ENCODE results near the gene SLC39A7. TPM values are rescaled to one million over a fixed set of nuclear protein-coding genes. Genes with fewer than 3 reads are reported as not detected.

SLC39A7 gene
- total and polyA plus RNA-seq, 2 of the 13 experiments (the other 11 are each of a cell fraction or from before 2014, with no cell fraction given) = 142 to 229 TPM

GRCh38 chr6:33248932-33249731 lies 48.5 kb downstream of the SLC39A7 start (continued):
- TF ChIP-seq ZBTB34 (CRISPR knock-in tag; IDR thresholded peaks at IDR 0.05) = no peak
- TF ChIP-seq TMF1 (CRISPR knock-in tag; IDR thresholded peaks at IDR 0.05; ENCODE audit: low read depth) = peak; percentile 91
- TF ChIP-seq ATF4 (CRISPR knock-in tag; IDR thresholded peaks at IDR 0.05) = no peak
- TF ChIP-seq MIER3 (CRISPR knock-in tag; IDR thresholded peaks at IDR 0.05; ENCODE audit: borderline replicate concordance) = peak; percentile 72; the same call in 1 of the 2 replicates
- no peak for TF ChIP-seq JUNB (CRISPR knock-in tag; IDR thresholded peaks at IDR 0.05; ENCODE audit: borderline replicate concordance)
- TF ChIP-seq TRIM24 (CRISPR knock-in tag; IDR thresholded peaks at IDR 0.05) = no peak
- no peak for TF ChIP-seq SMAD1 (CRISPR knock-in tag; IDR thresholded peaks at IDR 0.05; ENCODE audit: borderline replicate concordance, low read depth)
- no peak for TF ChIP-seq ZNF431 (CRISPR knock-in tag; IDR thresholded peaks at IDR 0.05; ENCODE audit: borderline replicate concordance, low read depth)
- no peak for TF ChIP-seq SRSF9 (IDR thresholded peaks at IDR 0.05; ENCODE audit: borderline replicate concordance, insufficient read depth, low read depth, low read length, poor library complexity, severe bottlenecking)
- peak; percentile 63 for TF ChIP-seq SKI (IDR thresholded peaks at IDR 0.05; ENCODE audit: partially characterized antibody)
- TF ChIP-seq ZNF766 (CRISPR knock-in tag; IDR thresholded peaks at IDR 0.05; ENCODE audit: borderline replicate concordance) = no peak
- peak; percentile 50 for TF ChIP-seq ZNF333 (CRISPR knock-in tag; IDR thresholded peaks at IDR 0.05; ENCODE audit: borderline replicate concordance)
- TF ChIP-seq CREB1 (IDR thresholded peaks at IDR 0.05) = peak; percentile 74
- peak; percentile 67 for TF ChIP-seq CREB1 (CRISPR knock-in tag; IDR thresholded peaks at IDR 0.05)
- no peak for TF ChIP-seq ZNF362 (CRISPR knock-in tag; IDR thresholded peaks at IDR 0.05; ENCODE audit: borderline replicate concordance)
- TF ChIP-seq ZNF781 (CRISPR knock-in tag; IDR thresholded peaks at IDR 0.05; ENCODE audit: borderline replicate concordance, not compliant biosample characterization) = no peak
- TF ChIP-seq ARID5B (CRISPR knock-in tag; IDR thresholded peaks at IDR 0.05) = no peak
- TF ChIP-seq WIZ (CRISPR knock-in tag; IDR thresholded peaks at IDR 0.05) = peak; percentile 27; the same call in 1 of the 2 replicates
- TF ChIP-seq ZNF18 (CRISPR knock-in tag; IDR thresholded peaks at IDR 0.05; ENCODE audit: insufficient replicate concordance) = peak; percentile 56
